Choroid plexus epithelial cell (primary cell): ENCODE data around the gene SAMD5.

Experiments used
- DNase-seq: peaks from one replicate; pipeline ENCODE4 v3.0.0-alpha.2; 2010; ENCODE audit warnings: low read depth
- H3K4me3 ChIP-seq: 2 replicates; pipeline ENCODE4 v1.5.1; 2011; ENCODE audit warnings: low read depth, mild to moderate bottlenecking, control low read depth, low read length, moderate library complexity
- TF ChIP-seq, protein P1 (sequence below): conservative IDR thresholded peaks from 2 replicates; pipeline ENCODE4 v1.5.1; 2011; ENCODE audit warnings: low read depth, mild to moderate bottlenecking, control low read depth, inconsistent platforms, low read length, moderate library complexity

The SAMD5 gene

GRCh38 chr6:147566244-147566898 lies 57.9 kb downstream of the SAMD5 start:
- no peak for DNase-seq
- TF ChIP-seq, protein P1, sequence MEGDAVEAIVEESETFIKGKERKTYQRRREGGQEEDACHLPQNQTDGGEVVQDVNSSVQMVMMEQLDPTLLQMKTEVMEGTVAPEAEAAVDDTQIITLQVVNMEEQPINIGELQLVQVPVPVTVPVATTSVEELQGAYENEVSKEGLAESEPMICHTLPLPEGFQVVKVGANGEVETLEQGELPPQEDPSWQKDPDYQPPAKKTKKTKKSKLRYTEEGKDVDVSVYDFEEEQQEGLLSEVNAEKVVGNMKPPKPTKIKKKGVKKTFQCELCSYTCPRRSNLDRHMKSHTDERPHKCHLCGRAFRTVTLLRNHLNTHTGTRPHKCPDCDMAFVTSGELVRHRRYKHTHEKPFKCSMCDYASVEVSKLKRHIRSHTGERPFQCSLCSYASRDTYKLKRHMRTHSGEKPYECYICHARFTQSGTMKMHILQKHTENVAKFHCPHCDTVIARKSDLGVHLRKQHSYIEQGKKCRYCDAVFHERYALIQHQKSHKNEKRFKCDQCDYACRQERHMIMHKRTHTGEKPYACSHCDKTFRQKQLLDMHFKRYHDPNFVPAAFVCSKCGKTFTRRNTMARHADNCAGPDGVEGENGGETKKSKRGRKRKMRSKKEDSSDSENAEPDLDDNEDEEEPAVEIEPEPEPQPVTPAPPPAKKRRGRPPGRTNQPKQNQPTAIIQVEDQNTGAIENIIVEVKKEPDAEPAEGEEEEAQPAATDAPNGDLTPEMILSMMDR = no peak
- H3K4me3 ChIP-seq = no peak overlapping the region

DNA sequence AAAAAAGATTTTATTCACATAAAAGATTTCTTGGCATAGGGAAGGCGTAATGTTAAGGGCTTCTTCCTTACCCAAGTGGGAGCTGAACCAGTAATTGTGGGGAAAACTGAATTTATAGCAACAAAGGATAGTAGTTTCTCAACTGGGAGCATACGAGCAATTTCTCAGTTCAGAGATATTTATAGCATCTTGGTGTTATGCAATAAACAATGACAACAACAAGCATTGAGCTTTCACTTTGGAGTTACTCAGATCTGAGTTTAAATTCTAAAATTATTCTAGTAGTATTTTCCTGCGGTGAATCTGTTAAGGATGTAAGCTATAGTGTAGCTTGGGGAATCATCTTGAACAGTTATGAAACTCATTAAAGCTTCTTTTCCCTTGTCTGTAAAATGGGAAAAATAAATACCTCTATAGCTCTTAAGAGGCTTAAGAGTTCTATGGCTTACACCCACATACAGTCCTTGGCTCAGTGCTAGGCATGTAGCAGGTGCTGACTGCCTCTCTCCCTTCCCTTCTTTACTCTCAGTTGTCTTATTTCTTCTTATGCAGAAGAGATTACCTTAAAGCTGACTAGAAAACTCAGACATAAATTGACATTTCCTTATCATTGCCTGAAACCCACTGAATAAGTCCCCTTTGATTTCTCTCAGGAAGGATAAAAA lies 58.8 kb downstream of the SAMD5 start:
- peak; percentile 13 for DNase-seq
- TF ChIP-seq, protein P1 = no peak
- no peak overlapping the region for H3K4me3 ChIP-seq

DNA sequence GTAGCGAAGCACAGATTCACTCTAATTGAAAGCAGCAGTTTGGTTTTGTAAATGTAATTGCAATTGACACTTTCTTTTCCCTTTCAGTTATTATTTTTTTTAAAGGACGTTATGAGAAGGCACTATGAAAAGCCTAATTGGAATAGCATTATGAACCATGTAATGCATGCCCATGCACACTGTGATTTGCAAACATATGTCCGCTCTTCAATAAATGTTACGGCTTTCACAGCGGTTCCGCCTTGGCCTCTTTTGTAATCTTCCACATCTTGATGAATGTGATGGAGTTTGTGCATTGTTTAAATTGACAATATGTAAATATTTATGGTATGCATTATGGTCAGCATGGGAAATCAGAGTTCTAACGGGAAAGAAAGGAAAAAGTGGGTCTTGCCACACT lies 61.3 kb downstream of the SAMD5 start:
- DNase-seq = no peak
- no peak overlapping the region for H3K4me3 ChIP-seq
- TF ChIP-seq, protein P1 = no peak

GRCh38 chr6:147570681-147571080 lies 62.2 kb downstream of the SAMD5 start:
- no peak overlapping the region for H3K4me3 ChIP-seq
- TF ChIP-seq, protein P1 = no peak
- DNase-seq = no peak

DNA sequence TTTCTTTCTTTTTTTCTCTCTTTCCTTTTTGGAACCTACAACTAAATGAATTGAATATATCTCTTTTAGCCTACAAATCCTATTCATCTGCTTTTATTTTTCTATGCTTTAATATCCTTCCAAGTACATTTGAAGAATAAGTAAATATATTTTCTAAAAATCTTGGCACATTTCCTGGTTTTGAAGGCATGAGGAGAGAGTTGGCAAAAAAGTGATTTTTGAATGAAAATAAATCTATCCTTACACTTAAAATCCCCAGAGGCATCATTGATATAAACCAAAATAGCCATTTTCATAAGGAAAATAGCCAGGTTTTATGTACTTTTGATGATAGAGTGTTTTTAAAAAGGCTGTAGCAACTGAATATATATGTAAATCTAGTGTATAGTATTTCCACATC lies 69.0 kb downstream of the SAMD5 start:
- no peak overlapping the region for H3K4me3 ChIP-seq
- no peak for DNase-seq
- TF ChIP-seq, protein P1 = no peak

DNA sequence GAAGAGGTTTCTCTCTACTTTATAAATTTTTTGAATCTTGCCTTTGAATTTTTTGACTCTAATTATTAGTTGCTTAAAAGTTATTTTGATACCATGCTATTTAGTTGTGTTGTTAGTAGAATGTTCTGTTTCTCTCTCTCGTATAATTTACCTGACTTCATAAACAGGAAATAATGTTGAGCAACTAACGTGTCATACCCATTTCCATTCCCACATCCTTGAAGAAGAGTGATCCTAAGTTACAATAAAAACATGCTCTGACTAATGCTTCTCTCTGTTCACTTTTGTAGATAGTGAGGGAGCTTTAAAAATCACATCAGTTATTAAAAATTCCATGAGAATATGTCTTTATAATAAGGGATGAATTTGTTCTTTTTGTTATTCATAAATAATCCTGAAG lies 69.7 kb downstream of the SAMD5 start:
- DNase-seq = no peak
- TF ChIP-seq, protein P1 = no peak
- H3K4me3 ChIP-seq = no peak overlapping the region

DNA sequence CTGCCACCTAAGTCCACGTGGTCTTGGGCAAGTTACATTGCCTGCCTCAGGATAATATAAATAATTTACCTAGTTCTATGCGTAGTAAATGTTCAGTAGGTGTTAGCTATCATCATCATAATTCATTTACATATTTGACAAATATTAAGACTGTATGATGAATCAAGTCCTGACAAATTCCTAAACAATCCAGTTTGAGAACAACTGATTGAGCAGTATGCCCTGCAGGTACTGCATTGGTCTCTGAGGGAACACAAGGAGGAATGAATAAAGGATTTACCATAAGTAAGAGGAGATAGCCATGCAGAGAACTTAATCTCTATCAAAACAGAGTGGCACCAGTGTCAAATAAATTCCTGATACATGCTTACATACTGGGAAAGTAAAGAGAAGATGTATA lies 70.4 kb downstream of the SAMD5 start:
- no peak overlapping the region for H3K4me3 ChIP-seq
- TF ChIP-seq, protein P1 = no peak
- DNase-seq = no peak
